ENCODE data around the gene INCENP. TPM values are rescaled to one million over a fixed set of nuclear protein-coding genes. Genes with fewer than 3 reads are reported as not detected.

Gene INCENP
- total RNA-seq, 2 experiments from 2014 or later = 126 to 130 TPM

- POLR2A ChIA-PET = no interaction called here
- Mint-ChIP-seq H3K27ac (no peak overlapping the region), H3K9me3 (peaks cover 5% of the 10 kb centered on the region)
Measured at GRCh38 chr11:62103986-62104385, 19.8 kb upstream of the INCENP start.

GRCh38 chr11:62104816-62105653, 18.8 kb upstream of the INCENP start:
- intact Hi-C loops (cut with micrococcal nuclease) = loop anchor here (5.0 kb wide), 1 partner anchor 208 kb away; no protein-coding TSS in a partner anchor
- Mint-ChIP-seq H3K4me3 (peak overlapping the region; percentile 44), H3K27ac (peak overlapping the region; percentile 82), H3K9me3 (peaks cover 5% of the 10 kb centered on the region), H3K27me3 (peaks cover 2% of the 10 kb centered on the region), H3K36me3 (ENCODE audit: low read depth) (no peaks in the 10 kb centered on the region), H3K4me1 (ENCODE audit: low read depth) (peaks cover 15% of the 10 kb centered on the region)
- no peak for TF ChIP-seq CTCF (IDR thresholded peaks at IDR 0.05)
- ChIA-PET POLR2A (interaction anchor here (1.6 kb wide), 1 partner anchor 23 kb away, joined by 5 read pairs; no protein-coding TSS in a partner anchor), CTCF (interaction anchor here (6.6 to 8.4 kb wide), 2 partner anchors 21 to 207 kb away, joined by 152 to 162 read pairs; no protein-coding TSS in a partner anchor)
- ATAC-seq (peak; percentile 89), DNase-seq (peak; percentile 42)

More at GRCh38 chr11:62103986-62104385, 19.8 kb upstream of the INCENP start:
- Mint-ChIP-seq H3K4me3 (no peak overlapping the region), H3K36me3 (ENCODE audit: low read depth) (no peaks in the 10 kb centered on the region), H3K4me1 (ENCODE audit: low read depth) (peaks cover 15% of the 10 kb centered on the region), H3K27me3 (peaks cover 2% of the 10 kb centered on the region)
- TF ChIP-seq CTCF (IDR thresholded peaks at IDR 0.05) = no peak
- intact Hi-C loops (cut with micrococcal nuclease) = no loop called here
- DNase-seq = no peak
- no peak for ATAC-seq
- CTCF ChIA-PET = interaction anchor here (0.9 to 1.6 kb wide), 4 partner anchors 15 to 205 kb away, joined by 3 to 13 read pairs (median 8); no protein-coding TSS in a partner anchor

GRCh38 chr11:62105667-62106191, 18.1 kb upstream of the INCENP start:
- ATAC-seq (no peak), DNase-seq (no peak)
- ChIA-PET POLR2A (interaction anchor here (0.9 to 1.6 kb wide), 2 partner anchors 24 to 215 kb away, joined by 3 to 5 read pairs; no protein-coding TSS in a partner anchor), CTCF (interaction anchor here (0.8 to 8.4 kb wide), 4 partner anchors 11 to 208 kb away, joined by 6 to 162 read pairs (median 94); no protein-coding TSS in a partner anchor)
- Mint-ChIP-seq H3K4me1 (ENCODE audit: low read depth) (peaks cover 15% of the 10 kb centered on the region), H3K27me3 (no peaks in the 10 kb centered on the region), H3K4me3 (peak overlapping the region; percentile 44), H3K9me3 (peaks cover 5% of the 10 kb centered on the region), H3K27ac (peak overlapping the region; percentile 82), H3K36me3 (ENCODE audit: low read depth) (no peaks in the 10 kb centered on the region)
- no peak for TF ChIP-seq CTCF (IDR thresholded peaks at IDR 0.05)
- intact Hi-C loops (cut with micrococcal nuclease) = loop anchor here (5.0 kb wide), 1 partner anchor 208 kb away; no protein-coding TSS in a partner anchor

- intact Hi-C loops (cut with micrococcal nuclease) = loop anchor here (5.0 kb wide), 1 partner anchor 211 kb away; no protein-coding TSS in a partner anchor
- peak; percentile 49 for DNase-seq
- Mint-ChIP-seq H3K36me3 (ENCODE audit: low read depth) (no peaks in the 10 kb centered on the region), H3K27ac (no peak overlapping the region), H3K9me3 (peaks cover 5% of the 10 kb centered on the region), H3K27me3 (no peaks in the 10 kb centered on the region), H3K4me3 (no peak overlapping the region), H3K4me1 (ENCODE audit: low read depth) (peaks cover 16% of the 10 kb centered on the region)
- ATAC-seq = peak; percentile 37
- ChIA-PET CTCF (interaction anchor here (0.5 to 8.4 kb wide), 70 partner anchors 9 to 360 kb away, joined by 3 to 162 read pairs (median 5); partner anchors contain the start of genes BEST1, FADS1, FADS3 and FEN1), POLR2A (interaction anchor here (0.6 to 1.7 kb wide), 2 partner anchors 15 to 161 kb away, joined by 3 to 5 read pairs; partner anchors contain the start of gene INCENP)
- peak; percentile 78 for TF ChIP-seq CTCF (IDR thresholded peaks at IDR 0.05)
Measured at GRCh38 chr11:62108017-62108750, 15.6 kb upstream of the INCENP start.
